ENCODE data around the gene ADGRL4.
"Not testable (repeated sequence)": the region's sequence is repeated elsewhere in the genome, so short reads cannot be mapped to it uniquely, and the experiment has no call there.

Gene ADGRL4

GRCh38 chr1:78884685-78885452 lies 121.7 kb downstream of the ADGRL4 start:
- WGBS, 2 experiments = 36 to 42% methylated on average over 5 of the region's 6 CpGs
- Histone ChIP-seq H3K4me3 (ENCODE audit: insufficient read depth, low read depth, low read length) (no peak overlapping the region), H3K27ac (ENCODE audit: insufficient read depth, low read depth, low read length, poor library complexity, severe bottlenecking) (no peak overlapping the region), H3K9me3 (ENCODE audit: control insufficient read depth, low read length) (no peaks in the 10 kb centered on the region), H3K36me3 (ENCODE audit: control insufficient read depth, insufficient read depth, low read length) (no peaks in the 10 kb centered on the region), H3K27me3 (ENCODE audit: control insufficient read depth, insufficient read depth, low read length, poor library complexity, severe bottlenecking) (no peaks in the 10 kb centered on the region), H3K4me1 (ENCODE audit: control insufficient read depth, insufficient read depth, low read length) (peaks cover 13% of the 10 kb centered on the region)

DNA sequence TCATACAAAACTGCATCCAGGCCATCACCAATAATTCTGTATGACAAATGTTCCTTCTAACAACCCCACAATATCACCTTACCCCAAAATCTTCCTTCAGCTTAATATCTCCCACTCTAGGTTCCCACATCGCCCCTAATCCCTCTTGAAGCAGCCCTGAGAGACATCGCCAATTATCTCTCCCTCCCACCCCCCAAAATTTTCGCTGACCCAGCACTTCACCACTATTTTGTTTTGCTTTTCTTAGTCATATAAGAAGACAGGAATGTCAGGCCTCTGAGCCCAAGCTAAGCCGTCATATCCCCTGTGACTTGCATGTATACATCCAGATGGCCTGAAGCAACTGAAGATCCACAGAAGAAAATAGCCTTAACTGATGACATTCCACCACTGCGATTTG lies 126.3 kb downstream of the ADGRL4 start:
- no peaks in the 10 kb centered on the region for H3K27me3 ChIP-seq (ENCODE audit: control insufficient read depth, insufficient read depth, low read length, poor library complexity, severe bottlenecking)
- no peak overlapping the region for H3K27ac ChIP-seq (ENCODE audit: insufficient read depth, low read depth, low read length, poor library complexity, severe bottlenecking)
- peaks cover 9% of the 10 kb centered on the region for H3K4me1 ChIP-seq (ENCODE audit: control insufficient read depth, insufficient read depth, low read length)
- WGBS, 2 experiments = 90 to 91% methylated on average over 5 of the region's 5 CpGs
- no peaks in the 10 kb centered on the region for H3K9me3 ChIP-seq (ENCODE audit: control insufficient read depth, low read length)
- no peak overlapping the region for H3K4me3 ChIP-seq (ENCODE audit: insufficient read depth, low read depth, low read length)
- H3K36me3 ChIP-seq (ENCODE audit: control insufficient read depth, insufficient read depth, low read length) = no peaks in the 10 kb centered on the region

DNA sequence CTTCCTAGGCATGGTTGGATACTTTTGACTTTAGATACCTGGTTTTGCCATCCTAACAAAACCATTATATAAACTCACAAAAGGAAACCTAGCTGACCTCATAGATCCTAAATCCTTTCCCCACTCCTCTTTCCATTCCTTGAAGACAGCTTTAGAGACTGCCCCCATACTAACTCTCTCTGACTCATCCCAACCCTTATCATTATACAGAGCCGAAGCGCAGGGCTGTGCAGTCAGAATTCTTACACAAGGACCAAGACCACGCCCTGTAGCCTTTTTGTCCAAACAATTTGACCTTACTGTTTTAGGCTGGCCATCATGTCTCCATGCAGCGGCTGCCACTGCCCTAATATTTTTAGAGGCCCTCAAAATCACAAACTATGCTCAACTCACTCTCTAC lies 130.5 kb downstream of the ADGRL4 start:
- not testable (repeated sequence) for H3K27ac ChIP-seq (ENCODE audit: insufficient read depth, low read depth, low read length, poor library complexity, severe bottlenecking); H3K36me3 ChIP-seq (ENCODE audit: control insufficient read depth, insufficient read depth, low read length); H3K9me3 ChIP-seq (ENCODE audit: control insufficient read depth, low read length); H3K4me1 ChIP-seq (ENCODE audit: control insufficient read depth, insufficient read depth, low read length); H3K27me3 ChIP-seq (ENCODE audit: control insufficient read depth, insufficient read depth, low read length, poor library complexity, severe bottlenecking); H3K4me3 ChIP-seq (ENCODE audit: insufficient read depth, low read depth, low read length)
- 94% methylated on average over 4 of the region's 4 CpGs for WGBS, 2 experiments

GRCh38 chr1:78872801-78873200 lies 133.7 kb downstream of the ADGRL4 start:
- WGBS, 2 experiments = 92 to 94% methylated on average over 3 of the region's 4 CpGs
- H3K27me3 ChIP-seq (ENCODE audit: control insufficient read depth, insufficient read depth, low read length, poor library complexity, severe bottlenecking); H3K4me3 ChIP-seq (ENCODE audit: insufficient read depth, low read depth, low read length); H3K9me3 ChIP-seq (ENCODE audit: control insufficient read depth, low read length); H3K27ac ChIP-seq (ENCODE audit: insufficient read depth, low read depth, low read length, poor library complexity, severe bottlenecking); H3K4me1 ChIP-seq (ENCODE audit: control insufficient read depth, insufficient read depth, low read length); H3K36me3 ChIP-seq (ENCODE audit: control insufficient read depth, insufficient read depth, low read length): not testable (repeated sequence)

GRCh38 chr1:78871249-78871648 lies 135.3 kb downstream of the ADGRL4 start:
- no peak overlapping the region for H3K4me3 ChIP-seq (ENCODE audit: insufficient read depth, low read depth, low read length)
- H3K9me3 ChIP-seq (ENCODE audit: control insufficient read depth, low read length) = no peaks in the 10 kb centered on the region
- 70 to 73% methylated on average over 1 of the region's 1 CpG for WGBS, 2 experiments
- no peaks in the 10 kb centered on the region for H3K36me3 ChIP-seq (ENCODE audit: control insufficient read depth, insufficient read depth, low read length)
- no peaks in the 10 kb centered on the region for H3K27me3 ChIP-seq (ENCODE audit: control insufficient read depth, insufficient read depth, low read length, poor library complexity, severe bottlenecking)
- H3K27ac ChIP-seq (ENCODE audit: insufficient read depth, low read depth, low read length, poor library complexity, severe bottlenecking) = no peak overlapping the region
- H3K4me1 ChIP-seq (ENCODE audit: control insufficient read depth, insufficient read depth, low read length) = no peaks in the 10 kb centered on the region

GRCh38 chr1:78869136-78869535 lies 137.4 kb downstream of the ADGRL4 start:
- H3K36me3 ChIP-seq (ENCODE audit: control insufficient read depth, insufficient read depth, low read length) = no peaks in the 10 kb centered on the region
- no peaks in the 10 kb centered on the region for H3K4me1 ChIP-seq (ENCODE audit: control insufficient read depth, insufficient read depth, low read length)
- no peak overlapping the region for H3K4me3 ChIP-seq (ENCODE audit: insufficient read depth, low read depth, low read length)
- WGBS, 2 experiments = no CpG with 5 or more reads among the region's 2 CpGs
- H3K27ac ChIP-seq (ENCODE audit: insufficient read depth, low read depth, low read length, poor library complexity, severe bottlenecking) = no peak overlapping the region
- no peaks in the 10 kb centered on the region for H3K9me3 ChIP-seq (ENCODE audit: control insufficient read depth, low read length)
- no peaks in the 10 kb centered on the region for H3K27me3 ChIP-seq (ENCODE audit: control insufficient read depth, insufficient read depth, low read length, poor library complexity, severe bottlenecking)

- 83 to 100% methylated on average over 2 of the region's 2 CpGs for WGBS, 2 experiments
- no peak overlapping the region for H3K27ac ChIP-seq (ENCODE audit: insufficient read depth, low read depth, low read length, poor library complexity, severe bottlenecking)
- no peaks in the 10 kb centered on the region for H3K9me3 ChIP-seq (ENCODE audit: control insufficient read depth, low read length)
- no peak overlapping the region for H3K4me3 ChIP-seq (ENCODE audit: insufficient read depth, low read depth, low read length)
- H3K4me1 ChIP-seq (ENCODE audit: control insufficient read depth, insufficient read depth, low read length) = no peaks in the 10 kb centered on the region
- H3K36me3 ChIP-seq (ENCODE audit: control insufficient read depth, insufficient read depth, low read length) = no peaks in the 10 kb centered on the region
- no peaks in the 10 kb centered on the region for H3K27me3 ChIP-seq (ENCODE audit: control insufficient read depth, insufficient read depth, low read length, poor library complexity, severe bottlenecking)
Measured at GRCh38 chr1:78864175-78864574, 142.4 kb downstream of the ADGRL4 start.

GRCh38 chr1:78856096-78856495 lies 150.4 kb downstream of the ADGRL4 start:
- Histone ChIP-seq H3K9me3 (ENCODE audit: control insufficient read depth, low read length) (no peaks in the 10 kb centered on the region), H3K4me1 (ENCODE audit: control insufficient read depth, insufficient read depth, low read length) (no peaks in the 10 kb centered on the region), H3K27me3 (ENCODE audit: control insufficient read depth, insufficient read depth, low read length, poor library complexity, severe bottlenecking) (no peaks in the 10 kb centered on the region), H3K36me3 (ENCODE audit: control insufficient read depth, insufficient read depth, low read length) (no peaks in the 10 kb centered on the region), H3K4me3 (ENCODE audit: insufficient read depth, low read depth, low read length) (no peak overlapping the region), H3K27ac (ENCODE audit: insufficient read depth, low read depth, low read length, poor library complexity, severe bottlenecking) (no peak overlapping the region)
- WGBS, 2 experiments = 89 to 100% methylated on average over 2 of the region's 2 CpGs

- Histone ChIP-seq H3K4me1 (ENCODE audit: control insufficient read depth, insufficient read depth, low read length) (no peaks in the 10 kb centered on the region), H3K27me3 (ENCODE audit: control insufficient read depth, insufficient read depth, low read length, poor library complexity, severe bottlenecking) (no peaks in the 10 kb centered on the region), H3K27ac (ENCODE audit: insufficient read depth, low read depth, low read length, poor library complexity, severe bottlenecking) (no peak overlapping the region), H3K36me3 (ENCODE audit: control insufficient read depth, insufficient read depth, low read length) (no peaks in the 10 kb centered on the region), H3K4me3 (ENCODE audit: insufficient read depth, low read depth, low read length) (no peak overlapping the region), H3K9me3 (ENCODE audit: control insufficient read depth, low read length) (no peaks in the 10 kb centered on the region)
Measured at GRCh38 chr1:78855258-78855657, 151.3 kb downstream of the ADGRL4 start.

DNA sequence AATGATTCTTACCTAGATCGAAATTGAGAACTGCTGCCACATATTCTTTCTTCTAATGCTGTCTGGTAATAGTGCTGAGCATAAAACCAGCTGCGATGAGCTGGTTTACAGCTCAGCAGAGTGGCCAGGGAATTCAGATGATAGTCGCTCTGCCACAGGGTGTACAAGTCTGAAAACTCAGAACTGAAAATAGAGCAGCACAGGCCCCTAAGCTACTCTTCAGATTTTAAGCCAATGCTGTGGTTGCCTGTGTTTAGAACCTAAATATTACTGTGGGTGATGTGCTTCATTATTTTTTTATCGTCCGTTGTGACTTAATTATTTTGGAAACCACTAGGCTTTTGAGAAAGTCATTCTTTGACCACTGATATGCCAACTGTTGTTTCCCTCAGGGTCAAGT lies 152.0 kb downstream of the ADGRL4 start:
- H3K4me1 ChIP-seq (ENCODE audit: control insufficient read depth, insufficient read depth, low read length) = no peaks in the 10 kb centered on the region
- no peak overlapping the region for H3K27ac ChIP-seq (ENCODE audit: insufficient read depth, low read depth, low read length, poor library complexity, severe bottlenecking)
- H3K9me3 ChIP-seq (ENCODE audit: control insufficient read depth, low read length) = no peaks in the 10 kb centered on the region
- H3K36me3 ChIP-seq (ENCODE audit: control insufficient read depth, insufficient read depth, low read length) = no peaks in the 10 kb centered on the region
- 95% methylated on average over 5 of the region's 5 CpGs for WGBS, 2 experiments
- no peak overlapping the region for H3K4me3 ChIP-seq (ENCODE audit: insufficient read depth, low read depth, low read length)
- no peaks in the 10 kb centered on the region for H3K27me3 ChIP-seq (ENCODE audit: control insufficient read depth, insufficient read depth, low read length, poor library complexity, severe bottlenecking)

DNA sequence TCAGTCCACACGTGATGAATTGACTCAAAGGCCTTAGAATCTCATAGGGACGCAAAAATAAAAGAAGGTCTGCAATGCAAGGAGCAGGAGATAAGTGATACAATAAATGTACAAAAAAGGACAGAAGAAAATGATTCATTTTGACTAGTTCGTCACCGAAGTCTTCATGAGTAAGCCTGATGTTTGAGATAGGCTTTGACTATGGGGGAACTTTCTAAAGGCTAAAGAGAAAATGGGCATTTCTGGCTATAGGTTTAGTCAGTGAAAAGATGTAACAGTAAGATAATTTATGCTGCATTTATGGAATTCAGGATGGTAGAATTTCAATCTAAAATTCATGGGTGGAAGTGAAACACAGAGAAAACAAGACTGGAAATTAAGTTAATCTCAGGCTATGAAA lies 163.0 kb downstream of the ADGRL4 start:
- H3K4me1 ChIP-seq (ENCODE audit: control insufficient read depth, insufficient read depth, low read length) = peaks cover 10% of the 10 kb centered on the region
- no peaks in the 10 kb centered on the region for H3K9me3 ChIP-seq (ENCODE audit: control insufficient read depth, low read length)
- no peak overlapping the region for H3K4me3 ChIP-seq (ENCODE audit: insufficient read depth, low read depth, low read length)
- WGBS, 2 experiments = 92 to 94% methylated on average over 4 of the region's 4 CpGs
- no peaks in the 10 kb centered on the region for H3K36me3 ChIP-seq (ENCODE audit: control insufficient read depth, insufficient read depth, low read length)
- H3K27ac ChIP-seq (ENCODE audit: insufficient read depth, low read depth, low read length, poor library complexity, severe bottlenecking) = no peak overlapping the region
- no peaks in the 10 kb centered on the region for H3K27me3 ChIP-seq (ENCODE audit: control insufficient read depth, insufficient read depth, low read length, poor library complexity, severe bottlenecking)

Measured in ectodermal cell (in vitro differentiated cells).